ENCODE results near the gene PAK6. TPM values are rescaled to one million over a fixed set of nuclear protein-coding genes. Genes with fewer than 3 reads are reported as not detected.

Gene PAK6
- total RNA-seq, 1 donor from 2014 or later: 19.9 TPM

DNA sequence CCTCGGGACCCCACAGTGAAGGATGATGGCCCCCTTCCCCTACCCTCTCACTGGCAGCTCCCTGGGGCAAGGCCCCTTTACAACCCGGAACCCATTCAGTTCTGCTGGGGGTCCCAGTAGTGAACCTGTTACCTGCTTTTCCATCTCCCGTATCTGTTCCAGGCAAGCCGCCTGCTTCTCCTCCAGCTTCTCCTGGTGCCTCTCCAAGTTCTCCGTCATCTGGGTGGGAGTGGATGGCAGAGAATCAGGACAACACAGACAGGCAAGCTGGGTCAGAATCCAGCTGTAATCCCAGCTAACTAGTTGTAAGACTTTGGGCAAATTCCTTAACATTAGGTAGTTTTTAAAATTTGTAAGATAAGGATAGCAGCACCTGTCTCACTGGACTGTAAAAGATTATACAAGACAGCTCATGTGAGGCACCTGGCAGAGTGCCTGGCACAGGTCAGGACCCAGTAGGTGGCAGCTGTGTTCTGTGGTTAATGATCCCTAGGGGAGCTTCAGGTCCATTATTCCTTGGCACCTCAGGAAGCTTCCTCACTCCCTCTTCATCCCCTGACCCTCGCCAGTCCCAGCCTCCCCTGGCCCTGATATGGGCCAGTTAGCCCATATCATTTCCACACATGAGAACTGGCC lies 50.4 kb downstream of the PAK6 start:
- Histone ChIP-seq H3K4me3 (no peak overlapping the region), H3K4me1 (peaks cover 14% of the 10 kb centered on the region), H3K36me3 (no peaks in the 10 kb centered on the region), H3K9me3 (no peaks in the 10 kb centered on the region), H3K27ac (no peak overlapping the region), H3K27me3 (no peaks in the 10 kb centered on the region)
- no peak for TF ChIP-seq POLR2AphosphoS5 (IDR thresholded peaks at IDR 0.05; ENCODE audit: insufficient read depth in 1 of 2, low read depth in 1 of 2)
- TF ChIP-seq, protein P1, sequence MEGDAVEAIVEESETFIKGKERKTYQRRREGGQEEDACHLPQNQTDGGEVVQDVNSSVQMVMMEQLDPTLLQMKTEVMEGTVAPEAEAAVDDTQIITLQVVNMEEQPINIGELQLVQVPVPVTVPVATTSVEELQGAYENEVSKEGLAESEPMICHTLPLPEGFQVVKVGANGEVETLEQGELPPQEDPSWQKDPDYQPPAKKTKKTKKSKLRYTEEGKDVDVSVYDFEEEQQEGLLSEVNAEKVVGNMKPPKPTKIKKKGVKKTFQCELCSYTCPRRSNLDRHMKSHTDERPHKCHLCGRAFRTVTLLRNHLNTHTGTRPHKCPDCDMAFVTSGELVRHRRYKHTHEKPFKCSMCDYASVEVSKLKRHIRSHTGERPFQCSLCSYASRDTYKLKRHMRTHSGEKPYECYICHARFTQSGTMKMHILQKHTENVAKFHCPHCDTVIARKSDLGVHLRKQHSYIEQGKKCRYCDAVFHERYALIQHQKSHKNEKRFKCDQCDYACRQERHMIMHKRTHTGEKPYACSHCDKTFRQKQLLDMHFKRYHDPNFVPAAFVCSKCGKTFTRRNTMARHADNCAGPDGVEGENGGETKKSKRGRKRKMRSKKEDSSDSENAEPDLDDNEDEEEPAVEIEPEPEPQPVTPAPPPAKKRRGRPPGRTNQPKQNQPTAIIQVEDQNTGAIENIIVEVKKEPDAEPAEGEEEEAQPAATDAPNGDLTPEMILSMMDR (IDR thresholded peaks at IDR 0.05): no peak
- no peak for TF ChIP-seq POLR2A (IDR thresholded peaks at IDR 0.05)
- no peak for DNase-seq (ENCODE audit: extremely low spot score in 2 of 2)
- intact Hi-C loops (cut with DNase I): no loop called here

DNA sequence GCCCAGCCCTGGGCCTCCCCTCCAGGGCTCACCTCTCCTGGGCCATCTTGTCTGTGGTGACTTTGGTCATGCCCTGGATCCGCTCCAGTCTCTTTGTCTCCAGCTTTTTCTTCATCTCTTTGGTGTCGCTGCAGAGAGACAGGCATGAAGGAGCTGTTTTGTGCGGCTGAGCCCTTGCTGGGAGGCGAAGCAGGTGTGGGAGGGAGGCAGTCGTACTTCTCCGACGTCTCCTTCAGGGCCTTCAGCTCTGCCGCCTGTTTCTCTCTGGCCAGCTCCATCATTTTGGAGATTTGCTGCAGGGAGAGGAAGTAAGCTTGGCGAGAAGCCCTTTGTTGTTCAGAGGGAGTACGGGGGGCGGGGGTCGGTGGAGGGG lies 51.7 kb downstream of the PAK6 start:
- H3K9me3 ChIP-seq: no peaks in the 10 kb centered on the region
- no peak overlapping the region for H3K27ac ChIP-seq
- intact Hi-C loops (cut with DNase I): no loop called here
- peak overlapping the region; percentile 34 to 49 for H3K4me3 ChIP-seq
- no peak for DNase-seq (ENCODE audit: extremely low spot score in 2 of 2)
- no peak for TF ChIP-seq POLR2AphosphoS5 (IDR thresholded peaks at IDR 0.05; ENCODE audit: insufficient read depth in 1 of 2, low read depth in 1 of 2)
- TF ChIP-seq, protein P1 (IDR thresholded peaks at IDR 0.05): no peak
- no peak for TF ChIP-seq POLR2A (IDR thresholded peaks at IDR 0.05)
- no peaks in the 10 kb centered on the region for H3K27me3 ChIP-seq
- H3K36me3 ChIP-seq: no peaks in the 10 kb centered on the region
- peaks cover 14% of the 10 kb centered on the region for H3K4me1 ChIP-seq

DNA sequence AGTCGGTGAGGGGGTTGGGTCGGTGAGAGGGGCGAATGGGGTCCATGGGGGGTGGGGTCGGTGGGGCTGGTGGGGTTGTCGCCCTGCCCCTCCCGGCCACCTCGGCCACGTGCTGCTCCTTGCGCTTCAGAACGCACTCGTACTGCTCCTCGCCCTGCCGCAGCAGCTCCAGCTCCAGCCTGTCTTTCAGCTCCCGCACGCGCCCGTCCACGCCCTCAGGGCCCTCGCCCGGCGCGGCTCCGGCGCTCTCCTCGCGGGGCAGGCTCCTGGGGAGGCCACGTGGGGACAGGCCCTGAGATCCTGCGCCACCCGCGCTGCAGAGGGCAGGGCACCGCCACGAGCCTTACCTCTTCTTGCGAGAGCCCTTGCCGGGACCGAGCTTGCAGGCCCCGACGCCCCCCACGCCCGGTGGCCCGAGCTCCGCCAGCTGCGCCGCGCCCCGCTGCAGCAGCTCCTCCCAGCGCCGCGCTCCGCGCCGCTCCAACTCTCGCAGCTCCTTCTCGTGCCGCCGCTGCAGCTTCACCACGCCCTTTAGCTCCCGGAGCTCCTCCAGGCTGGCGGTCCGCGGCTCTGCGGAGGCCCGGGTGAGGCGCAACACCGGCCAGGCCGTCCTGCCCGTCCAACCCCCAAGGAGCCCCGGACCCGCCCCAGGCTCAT lies 52.2 kb downstream of the PAK6 start:
- no peak for TF ChIP-seq POLR2AphosphoS5 (IDR thresholded peaks at IDR 0.05; ENCODE audit: insufficient read depth in 1 of 2, low read depth in 1 of 2)
- TF ChIP-seq POLR2A (IDR thresholded peaks at IDR 0.05): no peak
- TF ChIP-seq, protein P1 (IDR thresholded peaks at IDR 0.05): no peak
- peak overlapping the region; percentile 34 to 49 for H3K4me3 ChIP-seq
- no peak for DNase-seq (ENCODE audit: extremely low spot score in 2 of 2)
- no peaks in the 10 kb centered on the region for H3K9me3 ChIP-seq
- H3K27ac ChIP-seq: no peak overlapping the region
- H3K27me3 ChIP-seq: no peaks in the 10 kb centered on the region
- H3K36me3 ChIP-seq: no peaks in the 10 kb centered on the region
- intact Hi-C loops (cut with DNase I): no loop called here
- peaks cover 14% of the 10 kb centered on the region for H3K4me1 ChIP-seq

DNA sequence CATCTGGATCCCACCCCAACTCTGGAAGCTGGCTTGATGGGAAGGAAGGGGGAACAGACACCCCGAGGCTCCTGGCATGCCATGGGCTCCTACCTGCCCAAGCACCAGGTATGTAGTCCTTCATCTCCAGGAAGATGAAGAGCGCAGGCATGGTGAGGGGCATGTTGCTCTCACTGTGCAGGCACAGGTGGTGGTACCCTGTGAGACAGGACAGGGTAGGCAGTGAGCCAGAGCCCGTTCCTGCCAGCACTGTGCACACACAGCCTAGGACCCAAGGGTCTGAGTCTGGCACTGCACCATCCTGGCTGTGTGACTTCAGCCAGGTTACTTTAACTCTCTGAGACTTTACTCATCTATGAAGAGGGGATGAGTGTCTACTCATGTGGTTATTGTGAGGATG lies 53.4 kb downstream of the PAK6 start:
- TF ChIP-seq POLR2AphosphoS5 (IDR thresholded peaks at IDR 0.05; ENCODE audit: insufficient read depth in 1 of 2, low read depth in 1 of 2) (no peak), POLR2A (IDR thresholded peaks at IDR 0.05) (no peak)
- TF ChIP-seq, protein P1 (IDR thresholded peaks at IDR 0.05): no peak
- intact Hi-C loops (cut with DNase I): no loop called here
- H3K27me3 ChIP-seq: no peaks in the 10 kb centered on the region

DNA sequence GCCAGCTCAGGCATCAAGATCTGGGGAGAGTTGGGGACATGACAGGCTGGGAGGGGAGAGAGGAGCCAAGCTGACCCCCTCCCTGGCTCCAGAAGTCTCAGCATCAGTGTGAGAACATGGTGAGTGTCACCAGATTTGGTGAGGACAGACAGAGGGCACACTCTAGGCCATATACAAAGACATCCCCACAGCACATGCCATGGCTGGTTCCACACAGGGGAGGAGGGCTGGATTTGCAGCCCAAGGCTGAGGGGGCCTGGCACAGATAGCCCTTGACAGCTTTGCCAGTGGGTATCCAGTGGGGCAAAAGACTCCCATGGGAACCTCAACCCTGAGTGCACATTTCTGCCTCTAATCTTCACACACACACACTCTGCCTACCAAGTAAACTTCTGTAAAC lies 54.1 kb downstream of the PAK6 start:
- intact Hi-C loops (cut with DNase I): no loop called here
- no peak for DNase-seq (ENCODE audit: extremely low spot score in 2 of 2)
- Histone ChIP-seq H3K9me3 (no peaks in the 10 kb centered on the region), H3K27me3 (no peaks in the 10 kb centered on the region), H3K27ac (no peak overlapping the region), H3K4me1 (peaks cover 14% of the 10 kb centered on the region), H3K36me3 (no peaks in the 10 kb centered on the region), H3K4me3 (no peak overlapping the region)
- no peak for TF ChIP-seq POLR2AphosphoS5 (IDR thresholded peaks at IDR 0.05; ENCODE audit: insufficient read depth in 1 of 2, low read depth in 1 of 2)
- TF ChIP-seq, protein P1 (IDR thresholded peaks at IDR 0.05): no peak
- no peak for TF ChIP-seq POLR2A (IDR thresholded peaks at IDR 0.05)

More for the DNA sequence above, 53.4 kb downstream of the PAK6 start:
- Histone ChIP-seq H3K9me3 (no peaks in the 10 kb centered on the region), H3K4me3 (no peak overlapping the region), H3K36me3 (no peaks in the 10 kb centered on the region), H3K4me1 (peaks cover 14% of the 10 kb centered on the region), H3K27ac (no peak overlapping the region)
- DNase-seq (ENCODE audit: extremely low spot score in 2 of 2): no peak

Data from vagina (tissue), 2 donors.